Adrenal gland (tissue), 12 donors: ENCODE measurements around the gene INSM1. TPM values are rescaled to one million over a fixed set of nuclear protein-coding genes. Genes with fewer than 3 reads are reported as not detected.
"Not testable (repeated sequence)": the region's sequence is repeated elsewhere in the genome, so short reads cannot be mapped to it uniquely, and the experiment has no call there.

Experiments used
- DNase-seq, 7 donors: peaks; one replicate each; pipeline ENCODE4 v3.0.0-alpha.2; 2019 to 2020
- H3K27ac ChIP-seq, 5 donors: fragments of 200-600 bp; sonication (generic) in 4 of 5; 1 replicate in 3 of 5; 2 replicates in 2 of 5; pipeline versions ENCODE4 v1.5.1 to v1.8.0; 2016 to 2020; ENCODE audit warnings: mild to moderate bottlenecking in 1 of 5
- H3K27me3 ChIP-seq: fragments of 200-600 bp; 2 replicates; pipeline ENCODE4 v1.8.0; 2021
- H3K36me3 ChIP-seq, 2 donors: fragments of 200-600 bp; replicated peaks in 1 of 2; 1 replicate in 1 of 2; 2 replicates in 1 of 2; pipeline versions ENCODE4 v1.5.1 to v1.8.0; 2018 to 2022
- H3K4me1 ChIP-seq, 2 donors: fragments of 200-600 bp; replicated peaks in 1 of 2; 1 replicate in 1 of 2; 2 replicates in 1 of 2; pipeline versions ENCODE4 v1.5.1 to v1.8.0; 2018 to 2021
- H3K4me3 ChIP-seq, 4 donors: fragments of 200-600 bp; sonication (generic) in 3 of 4; one replicate each; pipeline ENCODE4 v1.5.1; 2016 to 2018
- H3K9me3 ChIP-seq, 3 donors: fragments of 200-600 bp; sonication (generic) in 1 of 3; replicated peaks in 1 of 3; 1 replicate in 2 of 3; 2 replicates in 1 of 3; pipeline versions ENCODE4 v1.5.1 to v1.8.0; 2016 to 2021
- POLR2A ChIP-seq, 2 donors: fragments of 450-650 bp; IDR thresholded peaks; one replicate each; pipeline ENCODE4 v1.6.1; 2017; ENCODE audit warnings: antibody characterized with exemption in 2 of 2, mild to moderate bottlenecking in 2 of 2, moderate library complexity in 1 of 2
- WGBS, 4 donors: extraction: QIAGEN DNeasy Blood & Tissue Kit in 2 of 4; methylation state at CpG; one replicate each; pipeline versions ENCODE4 v1.1.5 to v1.1.7; 2013 to 2017; 5-methylcytosine and 5-hydroxymethylcytosine counted together
- intact Hi-C, 2 donors: fragments of 100-400 bp; cut with DNase I; formaldehyde crosslinking; loops; one replicate each; pipeline versions ENCODE4 v1.14.1 to v1.15.0; 2022 to 2023
- polyA plus RNA-seq, 3 donors: library from polyadenylated mRNA; stranded (reverse); fragments of 200-250 nt in 2 of 3; fragments of 350-450 nt in 1 of 3; fragmentation: Illumina TruSeq in 1 of 3; extraction: RNeasy Lipid Tissue Mini Kit (QIAGEN cat#74804) in 1 of 3; gene quantifications; one replicate each; pipeline ENCODE4 v1.2.3, GENCODE V29; 2013 to 2014
- total RNA-seq, 9 donors: library from RNA; depleted of rRNA in 4 of 9; stranded (reverse); fragments of >200 nt in 4 of 9; fragments of 120-200 nt in 1 of 9; fragmentation: NEBNext Ultra II Directional in 1 of 9; extraction: Animal tissue kit (Norgen Biotek cat#: 25700) in 1 of 9; gene quantifications; one replicate each; pipeline versions ENCODE4 v1.1.0 to v1.2.4, GENCODE V29; 2013 to 2023
- TF ChIP-seq, protein P1 (sequence below), 6 experiments: fragments of 450-650 bp in 4 of 6; fragments of 200-600 bp in 2 of 6; sonication (generic) in 1 of 6; IDR thresholded peaks; 1 replicate in 5 of 6; 2 replicates in 1 of 6; pipeline versions ENCODE4 v1.5.1 to v1.8.0; 2016 to 2021; ENCODE audit warnings: antibody characterized with exemption in 6 of 6, mild to moderate bottlenecking in 2 of 6, moderate library complexity in 1 of 6
- donor health status: healthy with polysubstance abuse.
- donor health status: Bipolar disorder and iron deficiency.
- donor health status: DM: yes; HTN: yes; CAD: no.
- donor health status: DM: no; HTN: no; CAD: no.
- donor health status: DM: no; HTN: no; CAD: no.
- donor health status: DM: yes; HTN: yes; CAD: no.

The INSM1 gene
- total and polyA plus RNA-seq, 12 donors: 0.10 to 20.0 (median 7.7) TPM; not detected in 3

DNA sequence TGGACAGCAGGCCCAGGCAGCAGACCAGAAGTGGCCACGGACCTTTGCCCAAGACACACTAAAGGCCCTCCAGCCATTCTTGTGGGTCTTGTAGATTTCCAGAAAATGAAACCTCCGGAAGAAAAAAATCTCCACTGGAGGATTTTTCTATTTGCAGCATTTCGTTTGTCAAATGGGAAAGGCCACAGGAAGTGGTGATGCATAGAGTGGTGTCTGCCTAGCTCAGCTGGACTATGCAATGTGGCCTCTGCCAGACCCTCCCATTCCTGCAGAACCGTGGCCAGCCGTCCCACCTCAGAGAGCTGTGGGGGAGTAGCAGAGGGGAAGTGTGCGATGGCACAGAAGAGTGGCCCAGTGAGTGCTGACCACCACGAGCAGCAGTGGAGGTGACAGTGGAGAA is 24.0 kb upstream of the INSM1 start:
- H3K4me3 ChIP-seq: no peak overlapping the region
- DNase-seq: no peak
- no peak for TF ChIP-seq POLR2A (IDR thresholded peaks at IDR 0.05)
- TF ChIP-seq, protein P1, sequence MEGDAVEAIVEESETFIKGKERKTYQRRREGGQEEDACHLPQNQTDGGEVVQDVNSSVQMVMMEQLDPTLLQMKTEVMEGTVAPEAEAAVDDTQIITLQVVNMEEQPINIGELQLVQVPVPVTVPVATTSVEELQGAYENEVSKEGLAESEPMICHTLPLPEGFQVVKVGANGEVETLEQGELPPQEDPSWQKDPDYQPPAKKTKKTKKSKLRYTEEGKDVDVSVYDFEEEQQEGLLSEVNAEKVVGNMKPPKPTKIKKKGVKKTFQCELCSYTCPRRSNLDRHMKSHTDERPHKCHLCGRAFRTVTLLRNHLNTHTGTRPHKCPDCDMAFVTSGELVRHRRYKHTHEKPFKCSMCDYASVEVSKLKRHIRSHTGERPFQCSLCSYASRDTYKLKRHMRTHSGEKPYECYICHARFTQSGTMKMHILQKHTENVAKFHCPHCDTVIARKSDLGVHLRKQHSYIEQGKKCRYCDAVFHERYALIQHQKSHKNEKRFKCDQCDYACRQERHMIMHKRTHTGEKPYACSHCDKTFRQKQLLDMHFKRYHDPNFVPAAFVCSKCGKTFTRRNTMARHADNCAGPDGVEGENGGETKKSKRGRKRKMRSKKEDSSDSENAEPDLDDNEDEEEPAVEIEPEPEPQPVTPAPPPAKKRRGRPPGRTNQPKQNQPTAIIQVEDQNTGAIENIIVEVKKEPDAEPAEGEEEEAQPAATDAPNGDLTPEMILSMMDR (IDR thresholded peaks at IDR 0.05): no peak
- H3K27me3 ChIP-seq: no peaks in the 10 kb centered on the region
- WGBS, 4 donors: 59 to 65% (median 63%) methylated on average over 7 of the region's 7 CpGs
- H3K27ac ChIP-seq: no peak overlapping the region
- intact Hi-C loops: no loop called here
- peaks cover 0 to 11% (median 4%) of the 10 kb centered on the region in 3 donors for H3K9me3 ChIP-seq
- no peaks in the 10 kb centered on the region for H3K4me1 ChIP-seq
- H3K36me3 ChIP-seq: no peaks in the 10 kb centered on the region

- Histone ChIP-seq H3K27ac (no peak overlapping the region), H3K9me3 (peaks cover 0 to 11% (median 4%) of the 10 kb centered on the region in 3 donors), H3K4me1 (no peaks in the 10 kb centered on the region), H3K4me3 (no peak overlapping the region), H3K36me3 (no peaks in the 10 kb centered on the region), H3K27me3 (no peaks in the 10 kb centered on the region)
- TF ChIP-seq, protein P1 (IDR thresholded peaks at IDR 0.05): no peak
- no peak for TF ChIP-seq POLR2A (IDR thresholded peaks at IDR 0.05)
- WGBS, 4 donors: 69 to 83% (median 79%) methylated on average over 4 of the region's 4 CpGs
- intact Hi-C loops: no loop called here
- no peak for DNase-seq
Measured at GRCh38 chr20:20344476-20344875, 23.4 kb upstream of the INSM1 start.

DNA sequence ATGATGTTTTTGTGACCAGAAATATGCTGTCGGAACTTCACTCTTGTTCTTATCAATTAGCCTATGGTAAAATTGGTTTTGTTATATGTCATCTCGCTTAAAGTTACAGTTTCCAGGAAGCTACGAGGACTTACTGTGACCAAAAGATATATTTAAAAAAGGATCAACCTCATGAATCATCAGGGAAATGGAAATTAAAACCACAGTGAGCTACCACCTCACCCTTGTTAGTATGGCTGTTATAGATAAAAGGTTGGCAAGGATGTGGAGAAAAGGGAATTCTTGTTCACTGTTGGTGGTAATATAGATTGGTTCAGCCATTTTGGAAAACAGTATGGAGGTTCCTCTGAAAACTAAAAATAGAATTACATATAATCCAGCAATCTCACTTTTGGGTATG is 14.3 kb upstream of the INSM1 start:
- intact Hi-C loops: no loop called here
- DNase-seq: no peak
- Histone ChIP-seq H3K4me1 (no peaks in the 10 kb centered on the region), H3K27me3 (no peaks in the 10 kb centered on the region), H3K4me3 (no peak overlapping the region), H3K36me3 (no peaks in the 10 kb centered on the region), H3K9me3 (no peaks in the 10 kb centered on the region), H3K27ac (no peak overlapping the region)
- TF ChIP-seq POLR2A (IDR thresholded peaks at IDR 0.05): no peak
- WGBS, 4 donors: 64 to 70% (median 68%) methylated on average over 3 of the region's 3 CpGs

- H3K4me1 ChIP-seq, H3K9me3 ChIP-seq, intact Hi-C loops, H3K4me3 ChIP-seq, H3K27me3 ChIP-seq, H3K36me3 ChIP-seq, DNase-seq, H3K27ac ChIP-seq: not testable (repeated sequence)
Measured at GRCh38 chr20:20355503-20355902, 12.4 kb upstream of the INSM1 start.

DNA sequence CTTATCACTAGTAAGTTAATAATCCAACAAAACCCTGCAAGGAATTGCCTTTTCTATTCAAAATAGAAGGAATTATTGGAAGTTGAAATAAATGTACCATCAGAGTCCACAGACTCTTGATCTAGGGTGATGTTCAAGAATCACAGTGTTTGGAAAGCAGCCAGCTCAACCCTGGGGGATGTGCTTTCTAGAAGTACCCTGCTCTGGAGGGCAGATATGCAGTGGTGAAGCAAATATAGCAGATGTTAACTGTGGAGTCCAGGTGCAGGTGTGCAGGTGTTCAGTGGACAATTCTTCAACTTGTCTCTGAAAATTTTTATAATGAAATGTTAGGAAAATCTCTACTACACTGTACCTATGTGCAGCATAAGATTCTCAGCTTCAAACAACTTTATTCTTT is 9.1 kb upstream of the INSM1 start:
- TF ChIP-seq, protein P1 (IDR thresholded peaks at IDR 0.05): no peak
- no peak for TF ChIP-seq POLR2A (IDR thresholded peaks at IDR 0.05)
- Histone ChIP-seq H3K9me3 (no peaks in the 10 kb centered on the region), H3K4me3 (no peak overlapping the region), H3K27ac (no peak overlapping the region), H3K36me3 (no peaks in the 10 kb centered on the region), H3K27me3 (peaks cover 15% of the 10 kb centered on the region), H3K4me1 (peaks cover 0 to 7% of the 10 kb centered on the region in 2 donors)
- no peak for DNase-seq
- intact Hi-C loops: no loop called here
